DND-41 (cell line): ENCODE data around the gene CXCR5.

Experiments
- CTCF ChIP-seq: IDR thresholded peaks from 2 replicates; pipeline ENCODE4 v1.5.1; 2012; ENCODE audit warnings: borderline replicate concordance, low read length, moderate library complexity, mild to moderate bottlenecking; ENCODE audit not compliant: poor library complexity, severe bottlenecking; ENCODE audit errors: extremely low read depth
- EZH2 ChIP-seq: IDR thresholded peaks from 3 replicates; pipeline ENCODE4 v1.6.1; 2012; ENCODE audit warnings: borderline replicate concordance, low read depth, mild to moderate bottlenecking, moderate library complexity, low read length, inconsistent platforms; ENCODE audit not compliant: severe bottlenecking

- TF ChIP-seq CTCF: no peak
- TF ChIP-seq EZH2: no peak
Observed at GRCh38 chr11:118885831-118886565, 2.3 kb downstream of the CXCR5 start.
